Breast epithelium (tissue), 3 donors: ENCODE data around the gene VMA21.

Experiments
- POLR2AphosphoS5 ChIP-seq, 3 donors: sonication (generic); formaldehyde crosslinking; IDR thresholded peaks; one replicate each; pipeline ENCODE4 v1.6.1; 2017; ENCODE audit warnings: antibody characterized with exemption in 3 of 3
- TF ChIP-seq, protein P1 (sequence below), 3 donors: fragments of 450-650 bp; IDR thresholded peaks; one replicate each; pipeline ENCODE4 v1.5.1; 2016 to 2017; ENCODE audit warnings: antibody characterized with exemption in 3 of 3, mild to moderate bottlenecking in 3 of 3, moderate library complexity in 3 of 3

DNA sequence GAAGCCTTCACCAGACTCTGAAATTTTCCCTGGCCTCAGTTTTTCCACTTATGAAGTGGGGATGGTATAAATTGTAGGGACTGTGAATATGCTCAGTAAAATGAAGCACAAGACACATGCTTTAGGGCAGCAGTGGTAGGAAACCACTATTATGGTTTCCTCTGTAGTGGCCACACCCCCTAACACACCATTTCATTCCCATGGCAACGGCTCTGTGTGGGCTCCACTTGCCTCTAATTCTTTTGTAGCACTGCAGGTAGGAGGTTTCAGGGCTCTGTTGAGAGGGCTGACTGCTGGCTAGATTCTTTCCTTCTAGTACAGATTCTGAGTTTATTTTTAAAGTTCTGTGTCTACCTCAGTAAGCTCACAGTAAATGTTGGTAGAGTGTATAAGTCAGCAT lies 3.5 kb upstream of the VMA21 start:
- TF ChIP-seq, protein P1, sequence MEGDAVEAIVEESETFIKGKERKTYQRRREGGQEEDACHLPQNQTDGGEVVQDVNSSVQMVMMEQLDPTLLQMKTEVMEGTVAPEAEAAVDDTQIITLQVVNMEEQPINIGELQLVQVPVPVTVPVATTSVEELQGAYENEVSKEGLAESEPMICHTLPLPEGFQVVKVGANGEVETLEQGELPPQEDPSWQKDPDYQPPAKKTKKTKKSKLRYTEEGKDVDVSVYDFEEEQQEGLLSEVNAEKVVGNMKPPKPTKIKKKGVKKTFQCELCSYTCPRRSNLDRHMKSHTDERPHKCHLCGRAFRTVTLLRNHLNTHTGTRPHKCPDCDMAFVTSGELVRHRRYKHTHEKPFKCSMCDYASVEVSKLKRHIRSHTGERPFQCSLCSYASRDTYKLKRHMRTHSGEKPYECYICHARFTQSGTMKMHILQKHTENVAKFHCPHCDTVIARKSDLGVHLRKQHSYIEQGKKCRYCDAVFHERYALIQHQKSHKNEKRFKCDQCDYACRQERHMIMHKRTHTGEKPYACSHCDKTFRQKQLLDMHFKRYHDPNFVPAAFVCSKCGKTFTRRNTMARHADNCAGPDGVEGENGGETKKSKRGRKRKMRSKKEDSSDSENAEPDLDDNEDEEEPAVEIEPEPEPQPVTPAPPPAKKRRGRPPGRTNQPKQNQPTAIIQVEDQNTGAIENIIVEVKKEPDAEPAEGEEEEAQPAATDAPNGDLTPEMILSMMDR (IDR thresholded peaks at IDR 0.05) = no peak
- TF ChIP-seq POLR2AphosphoS5 (IDR thresholded peaks at IDR 0.05) = no peak
